ENCODE results near the gene ACOX1. TPM values are rescaled to one million over a fixed set of nuclear protein-coding genes. Genes with fewer than 3 reads are reported as not detected.

The ACOX1 gene
- total and polyA plus RNA-seq, 2 of the 13 experiments (the other 11 are each of a cell fraction or from before 2014, with no cell fraction given), result 86.4 to 120 TPM

GRCh38 chr17:76027159-76027839 lies 48.3 kb upstream of the ACOX1 start, which contains the start of gene EVPL:
EVPL (minus strand) TSS chr17:76027306; CDS start chr17:76027198, 108 bp downstream.
- in situ Hi-C loops (cut with HindIII; ENCODE audit: extremely low pct_ligation_motif_present, low pct_unique_long_range_greater_than_20kb) (no loop called here), intact Hi-C loops (cut with micrococcal nuclease; ENCODE audit: unreplicated experiment) (no loop called here)
- Histone ChIP-seq H4K20me1 (ENCODE audit: insufficient read depth, low read length) (no peaks in the 10 kb centered on the region), H3K9me3 (ENCODE audit: low read length) (no peaks in the 10 kb centered on the region), H3K27me3 (ENCODE audit: control insufficient read depth in 1 of 2, insufficient read depth in 2 of 2, low read length in 2 of 2) (no peaks in the 10 kb centered on the region; a peak in 1 of 5 replicates), H3K36me3 (replicated peaks in 1 of 2; ENCODE audit: control insufficient read depth in 1 of 2, insufficient read depth in 2 of 2, low read length in 2 of 2) (peaks cover 1 to 7% of the 10 kb centered on the region in 2 experiments; a peak in 3 of 5 replicates), H2AFZ (ENCODE audit: low read length) (peak within 1 kb of the TSS; percentile 71), H3K9ac (ENCODE audit: insufficient read depth, low read depth, low read length) (peak within 1 kb of the TSS; percentile 61), H3K27ac (ENCODE audit: extremely low read length, insufficient read depth, low read length) (peak within 1 kb of the TSS; percentile 69), H3K79me2 (ENCODE audit: insufficient read depth, low read length) (no peaks in the 10 kb centered on the region), H3K4me3 (replicated peaks in 1 of 3; ENCODE audit: insufficient read depth in 1 of 3, low read depth in 2 of 3, low read length in 3 of 3) (peak within 1 kb of the TSS; percentile 65 to 83 (median 69)), H3K4me2 (ENCODE audit: low read depth, low read length) (peak within 1 kb of the TSS; percentile 95), H3K4me1 (ENCODE audit: insufficient read depth, low read length) (peaks cover 58% of the 10 kb centered on the region)
- DNase-seq (ENCODE audit: low spot score) (peak; percentile 79), ATAC-seq (peak; percentile 80), FAIRE-seq (peak; percentile 82)
- ChIA-PET POLR2A (interaction anchor here (0.6 to 1.9 kb wide), 6 partner anchors 13 to 247 kb away, joined by 3 to 5 read pairs (median 3); partner anchors contain the start of genes EXOC7 and SRP68), CTCF (ENCODE audit: low intra/inter-chr PET ratio, low total read pairs) (no interaction called here)
- 0% methylated on average over 5 of the region's 24 CpGs for WGBS (ENCODE audit: low lambda C conversion rate)
- BruUV-seq (replicated peaks), result no TSS peak
- TF ChIP-seq AKNA (CRISPR knock-in tag; IDR thresholded peaks at IDR 0.05; ENCODE audit: borderline replicate concordance), result no peak
- TF ChIP-seq ZNF746 (CRISPR knock-in tag; IDR thresholded peaks at IDR 0.05), result no peak
- TF ChIP-seq SP2 (CRISPR knock-in tag; IDR thresholded peaks at IDR 0.05), result no peak
- no peak for TF ChIP-seq ZNF879 (CRISPR knock-in tag; IDR thresholded peaks at IDR 0.05)
- TF ChIP-seq SRSF1 (optimal IDR thresholded peaks at IDR 0.05; ENCODE audit: low read depth, low read length), result no peak
- TF ChIP-seq DBP (CRISPR knock-in tag; IDR thresholded peaks at IDR 0.05; ENCODE audit: not compliant biosample characterization), result no peak
- TF ChIP-seq IRF9 (CRISPR knock-in tag; IDR thresholded peaks at IDR 0.05; ENCODE audit: borderline replicate concordance), result peak; percentile 35; the same call in 1 of the 2 replicates
- no peak for TF ChIP-seq ZNF24 (IDR thresholded peaks at IDR 0.05)
- TF ChIP-seq ZNF850 (CRISPR knock-in tag; conservative IDR thresholded peaks at IDR 0.05), result no peak
- no peak for TF ChIP-seq THAP8 (CRISPR knock-in tag; IDR thresholded peaks at IDR 0.05; ENCODE audit: borderline replicate concordance)
- TF ChIP-seq GABPA (IDR thresholded peaks at IDR 0.05; ENCODE audit: low read depth, low read length), result no peak
- TF ChIP-seq GABPA (CRISPR knock-in tag; IDR thresholded peaks at IDR 0.05; ENCODE audit: low read depth), result no peak
- no peak for TF ChIP-seq PBX3 (CRISPR knock-in tag; IDR thresholded peaks at IDR 0.05; ENCODE audit: borderline replicate concordance)
- TF ChIP-seq ZNF441 (CRISPR knock-in tag; IDR thresholded peaks at IDR 0.05; ENCODE audit: borderline replicate concordance), result no peak
